GM12878 (cell line): ENCODE results near the gene EDC3. TPM values are rescaled to one million over a fixed set of nuclear protein-coding genes. Genes with fewer than 3 reads are reported as not detected.

Source experiments
- ATAC-seq: fragments of 200-7000 bp; cut with Tn5 transposase; 3 replicates; pipeline ENCODE4 v1.9.1; 2020; ENCODE audit warnings: mild to moderate bottlenecking, moderate library complexity
- BruUV-seq: library from RNA; stranded (reverse); fragments of 400-500 nt; replicated peaks from 2 replicates; lab custom pipeline; 2021; lab: Mats Ljungman, UMichigan
- CTCF ChIA-PET: fragments of 300-600 bp; sonication (Branson Sonifier 250); formaldehyde crosslinking; extraction: SDS; loops from one replicate; lab custom pipeline; 2021; ENCODE audit warnings: inconsistent platforms; lab: Yijun Ruan, JAX
- POLR2A ChIA-PET: fragments of 350-600 bp; formaldehyde crosslinking; extraction: SDS; loops from one replicate; lab custom pipeline; 2021; ENCODE audit warnings: inconsistent platforms; lab: Charles Lee
- RAD21 ChIA-PET: fragments of 300-600 bp; sonication (Branson Sonifier 250); formaldehyde crosslinking; loops from one replicate; lab custom pipeline; 2023; ENCODE audit warnings: antibody characterized with exemption; ENCODE audit not compliant: unreplicated experiment; lab: Charles Lee
- SMC1A ChIA-PET: fragments of 300-600 bp; sonication (Branson Sonifier 250); formaldehyde crosslinking; loops from one replicate; lab custom pipeline; 2023; ENCODE audit not compliant: unreplicated experiment, uncharacterized antibody; lab: Charles Lee
- DNase-seq: peaks from one replicate; pipeline ENCODE4 v3.0.0-alpha.2; 2011; ENCODE audit warnings: low read depth, low spot score
- FAIRE-seq: peaks from 3 replicates; lab custom pipeline; 2011; peaks lifted over from hg19 to GRCh38; lab: Jason Lieb, UNC
- H2AFZ ChIP-seq: 2 replicates; pipeline ENCODE4 v1.6.0; 2011; ENCODE audit warnings: low read depth, low read length, control low read depth; ENCODE audit not compliant: control insufficient read depth
- H3K27ac ChIP-seq: 2 replicates; pipeline ENCODE4 v1.5.1; 2011; ENCODE audit warnings: control low read depth; ENCODE audit not compliant: control insufficient read depth, insufficient read depth
- H3K27me3 ChIP-seq, 2 experiments: replicated peaks in 1 of 2; 2 replicates each; pipeline versions ENCODE4 v1.6.0 to v1.6.1; 2011; ENCODE audit warnings: low read length in 1 of 2; ENCODE audit not compliant: control insufficient read depth in 2 of 2, insufficient read depth in 2 of 2
- H3K36me3 ChIP-seq, 2 experiments: 2 replicates each; pipeline ENCODE4 v1.5.1; 2011; ENCODE audit warnings: low read length in 1 of 2; ENCODE audit not compliant: control insufficient read depth in 2 of 2, insufficient read depth in 2 of 2
- H3K4me1 ChIP-seq: 2 replicates; pipeline ENCODE4 v1.6.1; 2011; ENCODE audit warnings: mild to moderate bottlenecking, low read length, moderate library complexity, mixed read lengths; ENCODE audit not compliant: control insufficient read depth, insufficient read depth
- H3K4me2 ChIP-seq: 2 replicates; pipeline ENCODE4 v1.6.0; 2011; ENCODE audit warnings: control low read depth; ENCODE audit not compliant: control insufficient read depth, insufficient read depth
- H3K4me3 ChIP-seq: fragments of 200-600 bp; sonication (generic); 2 replicates; pipeline ENCODE4 v1.5.1; 2016
- H3K79me2 ChIP-seq: 2 replicates; pipeline ENCODE4 v1.6.0; 2011; ENCODE audit warnings: low read length; ENCODE audit not compliant: control insufficient read depth, insufficient read depth
- H3K9ac ChIP-seq: 2 replicates; pipeline ENCODE4 v1.8.0; 2011; ENCODE audit warnings: low read length, control low read depth, mixed read lengths; ENCODE audit not compliant: control insufficient read depth, insufficient read depth
- H3K9me3 ChIP-seq: replicated peaks from 3 replicates; pipeline ENCODE4 v1.5.1; 2011; ENCODE audit warnings: mild to moderate bottlenecking, low read length; ENCODE audit not compliant: control insufficient read depth, insufficient read depth
- H4K20me1 ChIP-seq: 2 replicates; pipeline ENCODE4 v1.6.0; 2011; ENCODE audit not compliant: control insufficient read depth, insufficient read depth
- DPF2 ChIP-seq: fragments of 450-650 bp; IDR thresholded peaks from 2 replicates; pipeline ENCODE4 v1.6.1; 2017; ENCODE audit warnings: mild to moderate bottlenecking
- EGR1 ChIP-seq, 2 experiments: IDR thresholded peaks; 1 replicate in 1 of 2; 2 replicates in 1 of 2; pipeline ENCODE4 v1.6.1; 2011 to 2012; ENCODE audit warnings: low read depth in 2 of 2, low read length in 2 of 2, borderline replicate concordance in 1 of 2, mild to moderate bottlenecking in 1 of 2, moderate library complexity in 1 of 2
- EP300 ChIP-seq, 2 experiments: fragments of 150-350 bp in 1 of 2; IDR thresholded peaks; 2 replicates each; pipeline ENCODE4 v1.6.1; 2011 to 2012; ENCODE audit warnings: low read depth in 2 of 2, low read length in 2 of 2, borderline replicate concordance in 1 of 2, improper control_type of control experiment in 1 of 2, inconsistent platforms in 1 of 2; ENCODE audit not compliant: control insufficient read depth in 1 of 2
- FOXM1 ChIP-seq: IDR thresholded peaks from 2 replicates; pipeline ENCODE4 v1.6.1; 2012; ENCODE audit warnings: low read depth, mild to moderate bottlenecking, inconsistent platforms, low read length, moderate library complexity
- KLF5 ChIP-seq: fragments of 450-650 bp; IDR thresholded peaks from 2 replicates; pipeline ENCODE4 v1.6.1; 2014; ENCODE audit warnings: mild to moderate bottlenecking; ENCODE audit not compliant: partially characterized antibody
- MAX ChIP-seq: IDR thresholded peaks from 2 replicates; pipeline ENCODE4 v1.6.1; 2012; ENCODE audit warnings: low read depth, low read length, improper control_type of control experiment
- MEF2A ChIP-seq: IDR thresholded peaks from 2 replicates; pipeline ENCODE4 v1.6.1; 2011; ENCODE audit warnings: low read depth, mild to moderate bottlenecking, low read length, moderate library complexity; ENCODE audit not compliant: insufficient read depth
- PBX3 ChIP-seq: IDR thresholded peaks from 2 replicates; pipeline ENCODE4 v1.6.1; 2011; ENCODE audit warnings: mild to moderate bottlenecking, low read depth, low read length, moderate library complexity; ENCODE audit not compliant: insufficient replicate concordance
- RAD21 ChIP-seq: IDR thresholded peaks from 2 replicates; pipeline ENCODE4 v1.6.1; 2011; ENCODE audit warnings: mild to moderate bottlenecking, low read depth, low read length, moderate library complexity; ENCODE audit not compliant: insufficient read depth
- RBBP5 ChIP-seq: fragments of 200-600 bp; sonication (generic); conservative IDR thresholded peaks from 2 replicates; pipeline ENCODE4 v1.6.1; 2016
- SP1 ChIP-seq: IDR thresholded peaks from one replicate; pipeline ENCODE4 v1.6.1; 2011; ENCODE audit warnings: low read depth, low read length
- YY1 ChIP-seq: IDR thresholded peaks from 2 replicates; pipeline ENCODE4 v1.6.1; 2011; ENCODE audit warnings: low read depth, mild to moderate bottlenecking, low read length
- ZBTB33 ChIP-seq: fragments of 450-650 bp; IDR thresholded peaks from 2 replicates; pipeline ENCODE4 v1.6.1; 2017; ENCODE audit warnings: mild to moderate bottlenecking
- in situ Hi-C: fragments of 300-500 bp; cut with MboI; formaldehyde crosslinking; loops from 9 replicates; pipeline ENCODE4 v1.14.3; 2018; ENCODE audit warnings: mixed read lengths
- intact Hi-C: fragments of 100-400 bp; cut with micrococcal nuclease; formaldehyde crosslinking; loops from one replicate; pipeline ENCODE4 v1.14.2; 2022; ENCODE audit not compliant: unreplicated experiment
- polyA plus RNA-seq, 11 experiments: library from polyadenylated mRNA; depleted of rRNA in 4 of 11; unstranded in 6 of 11; stranded (reverse) in 5 of 11; fragments of >200 nt; fragmentation: Nextera tagmentation in 4 of 11; fragmentation: Illumina TruSeq in 1 of 11; extraction: Ambion mirVana in 4 of 11; extraction: Trizol in 1 of 11; gene quantifications; 1 replicate in 1 of 11; 2 replicates in 10 of 11; pipeline versions ENCODE4 v1.2.1 to v1.2.3, GENCODE V29; 2011 to 2016; ENCODE audit warnings: inconsistent platforms in 2 of 11, missing spikeins in 2 of 11, low read depth in 1 of 11
- total RNA-seq, 4 experiments: library from RNA; depleted of rRNA in 3 of 4; stranded (reverse); fragments of >200 nt in 3 of 4; fragmentation: Illumina TruSeq in 1 of 4; extraction: Trizol in 1 of 4; gene quantifications; 2 replicates each; pipeline versions ENCODE4 v1.2.1 to v1.2.3, GENCODE V29; 2013 to 2021

Gene EDC3
- total and polyA plus RNA-seq, 10 of the 15 experiments (the other 5 are each of a cell fraction or from before 2014, with no cell fraction given): 11.8 to 48.4 (median 35.3) TPM

- BruUV-seq: no TSS peak
These were observed 78.8 kb downstream of the EDC3 start for GRCh38 chr15:74616996-74617395.

More at GRCh38 chr15:74616996-74617395, 78.8 kb downstream of the EDC3 start:
- no peak for ATAC-seq
- H3K27me3 ChIP-seq: no peaks in the 10 kb centered on the region
- H3K4me1 ChIP-seq: peaks cover 17% of the 10 kb centered on the region
- H3K9me3 ChIP-seq: no peaks in the 10 kb centered on the region
- peak overlapping the region; percentile 99 for H3K9ac ChIP-seq
- peak overlapping the region; percentile 97 for H3K27ac ChIP-seq
- ChIA-PET POLR2A (interaction anchor here (0.6 to 4.8 kb wide), 8 partner anchors 9 to 291 kb away, joined by 3 to 30 read pairs (median 3); partner anchors contain the start of genes ARID3B and UBL7), CTCF (interaction anchor here (0.9 to 18.5 kb wide), 11 partner anchors 10 to 242 kb away, joined by 3 to 206 read pairs (median 5); no protein-coding TSS in a partner anchor), SMC1A (interaction anchor here (0.8 to 2.6 kb wide), 9 partner anchors 10 to 406 kb away, joined by 3 to 10 read pairs (median 4); partner anchors contain the start of gene PPCDC), RAD21 (interaction anchor here (1.0 to 3.6 kb wide), 6 partner anchors 15 to 246 kb away, joined by 3 to 13 read pairs (median 3); partner anchors contain the start of gene UBL7)
- peaks cover 25 to 28% of the 10 kb centered on the region in 2 experiments for H3K36me3 ChIP-seq
- peak overlapping the region; percentile 89 for H3K4me3 ChIP-seq
- TF ChIP-seq EGR1 (IDR thresholded peaks at IDR 0.05; ENCODE audit: borderline replicate concordance in 1 of 2, low read depth in 2 of 2, low read length in 2 of 2) (no peak), RBBP5 (no peak), DPF2 (no peak), MAX (no peak), SP1 (no peak), KLF5 (no peak), RAD21 (no peak), MEF2A (no peak), YY1 (no peak), ZBTB33 (no peak), EP300 (IDR thresholded peaks at IDR 0.05; ENCODE audit: borderline replicate concordance in 1 of 2, control insufficient read depth in 1 of 2, low read depth in 2 of 2, low read length in 2 of 2) (no peak), FOXM1 (no peak), PBX3 (no peak)
- H3K4me2 ChIP-seq: peak overlapping the region; percentile 93
- DNase-seq: no peak
- intact Hi-C loops: loop anchor here (5.0 kb wide), 2 partner anchors 70 to 185 kb away; partner anchors contain the start of gene SEMA7A
- H3K79me2 ChIP-seq: peaks cover 72% of the 10 kb centered on the region
- in situ Hi-C loops: no loop called here
- FAIRE-seq: no peak
- no peak overlapping the region for H2AFZ ChIP-seq
- peaks cover 31% of the 10 kb centered on the region for H4K20me1 ChIP-seq
